AG10803 (cell line): ENCODE measurements around the gene NCK2.

Experiments used
- DNase-seq: peaks from one replicate; pipeline ENCODE4 v3.0.0; 2010; ENCODE audit warnings: low read depth
- H3K4me3 ChIP-seq: 2 replicates; pipeline ENCODE4 v1.5.1; 2011; ENCODE audit warnings: mild to moderate bottlenecking, low read length, control low read depth
- CTCF ChIP-seq: conservative IDR thresholded peaks from 2 replicates; pipeline ENCODE4 v1.5.1; 2011; ENCODE audit warnings: mild to moderate bottlenecking, low read length, control low read depth, inconsistent platforms

The NCK2 gene

GRCh38 chr2:105836840-105837692, 92.4 kb downstream of the NCK2 start:
- no peak for TF ChIP-seq CTCF
- DNase-seq = no peak
- no peak overlapping the region for H3K4me3 ChIP-seq

GRCh38 chr2:105839793-105840192, 95.1 kb downstream of the NCK2 start:
- H3K4me3 ChIP-seq = no peak overlapping the region
- no peak for DNase-seq
- no peak for TF ChIP-seq CTCF

GRCh38 chr2:105840933-105841332, 96.2 kb downstream of the NCK2 start:
- no peak overlapping the region for H3K4me3 ChIP-seq
- no peak for TF ChIP-seq CTCF
- no peak for DNase-seq

DNA sequence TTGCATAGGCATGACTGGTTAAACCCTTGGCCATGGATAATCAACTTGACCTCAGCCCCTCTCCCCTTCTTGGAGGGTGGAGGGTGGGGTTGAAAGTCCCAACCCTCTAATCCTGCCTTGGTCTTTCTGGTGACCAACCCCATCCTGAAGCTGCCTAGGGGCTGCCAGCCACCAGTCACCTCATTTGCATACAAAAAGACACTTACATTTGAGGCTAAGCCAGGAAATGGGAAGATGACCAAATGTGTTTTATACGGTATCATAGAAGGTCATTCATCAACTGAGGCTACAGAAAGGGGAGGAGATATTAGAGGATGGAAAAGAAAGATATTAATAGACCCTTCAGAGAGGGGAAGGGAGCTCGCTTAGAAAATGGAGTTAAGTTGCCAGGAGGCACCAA, 96.8 kb downstream of the NCK2 start:
- TF ChIP-seq CTCF = no peak
- DNase-seq = no peak
- no peak overlapping the region for H3K4me3 ChIP-seq

- no peak overlapping the region for H3K4me3 ChIP-seq
- TF ChIP-seq CTCF = no peak
- DNase-seq = no peak
Measured at GRCh38 chr2:105842555-105842954, 97.8 kb downstream of the NCK2 start.

DNA sequence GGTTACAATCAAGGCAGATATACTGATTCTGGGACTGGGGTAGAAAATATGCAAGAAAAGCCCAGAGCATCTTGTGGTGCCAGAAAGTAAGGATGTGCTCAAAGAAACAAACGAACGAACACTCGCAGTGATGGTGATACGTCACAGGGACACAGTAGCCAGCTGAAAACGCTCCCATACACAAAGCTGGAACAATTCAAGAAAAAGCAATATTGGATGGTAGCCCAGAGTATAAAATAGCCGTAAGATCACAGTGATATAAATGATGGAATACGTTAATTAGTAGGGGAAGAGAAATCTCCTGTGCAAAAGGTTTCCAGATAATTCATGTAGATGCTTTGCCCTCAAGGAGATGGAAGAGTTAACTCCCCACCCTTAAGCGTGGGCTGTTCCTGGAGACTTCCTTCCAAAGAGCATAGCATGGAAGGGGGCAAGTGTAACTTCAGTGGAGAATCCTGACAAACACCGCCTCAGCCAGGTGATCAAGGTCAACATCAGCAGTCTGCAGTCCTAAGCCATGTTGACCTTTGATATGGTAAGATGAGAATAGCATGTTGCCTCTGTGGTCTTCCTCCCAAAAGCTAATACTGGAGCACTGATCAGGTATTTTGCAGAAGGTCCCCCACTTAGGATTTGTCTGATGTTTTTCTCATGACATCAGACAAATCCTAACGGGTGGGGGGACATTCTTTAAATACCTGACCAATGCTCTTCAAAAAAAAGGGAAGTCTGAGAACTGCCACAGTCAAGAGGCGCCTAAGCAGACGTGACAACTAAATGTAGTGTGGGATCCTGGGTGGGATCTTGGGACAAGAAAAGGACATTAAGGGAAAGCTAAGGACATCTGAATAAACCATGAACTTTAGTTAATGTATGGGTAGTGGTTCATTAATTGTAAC, 99.0 kb downstream of the NCK2 start:
- H3K4me3 ChIP-seq = no peak overlapping the region
- no peak for TF ChIP-seq CTCF
- no peak for DNase-seq
